ENCODE measurements around the gene APEH.

DNA sequence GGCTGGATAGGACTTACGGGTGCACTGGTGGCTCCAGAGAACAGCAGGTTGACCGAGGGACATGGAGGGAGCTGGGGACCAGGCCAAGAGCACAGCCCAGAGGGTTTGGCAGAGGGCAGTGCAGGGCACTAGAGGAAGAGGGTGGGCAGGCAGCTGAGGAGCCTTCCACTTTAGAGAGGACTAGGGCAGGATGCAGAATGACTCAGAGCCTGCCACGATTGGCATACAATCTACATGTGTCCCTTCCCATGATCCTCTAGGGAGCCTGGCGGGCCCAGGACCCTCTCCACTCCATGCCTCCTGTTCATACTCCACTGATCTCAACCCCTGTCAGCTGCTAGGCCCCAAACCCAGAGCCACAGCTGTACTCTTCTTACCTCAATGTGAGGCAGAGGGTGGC, 14.4 kb upstream of the APEH start:
- no peak for TF ChIP-seq SUZ12 (IDR thresholded peaks at IDR 0.05; ENCODE audit: extremely low read depth, insufficient read depth, insufficient read length)
- TF ChIP-seq ZNF274 (IDR thresholded peaks at IDR 0.05; ENCODE audit: low read depth, low read length): no peak

Measured in NT2/D1 (cell line).